Pericardium fibroblast (primary cell): ENCODE results near the gene VWCE. TPM values are rescaled to one million over a fixed set of nuclear protein-coding genes. Genes with fewer than 3 reads are reported as not detected.

Experiments
- total RNA-seq: library from RNA; depleted of rRNA; stranded (reverse); fragments of >200 nt; gene quantifications from 2 replicates; pipeline ENCODE4 v1.2.3, GENCODE V29; 2015

Gene VWCE
- total RNA-seq = 2.2 and 4.4 TPM in 2 replicates

GRCh38 chr11:61294717-61295595 lies at the start of gene VWCE:
TSS of gene VWCE (minus strand) at chr11:61295316. CDS start at chr11:61295037, 279 bp downstream.

GRCh38 chr11:61332797-61333549 lies 37.9 kb upstream of the VWCE start, which contains the start of the genes DDB1 and TKFC:
TSS of gene DDB1 (minus strand) at chr11:61333105. CDS start at chr11:61332968, 137 bp downstream.
TSS of gene TKFC (plus strand) at chr11:61333228. CDS start at chr11:61334729, 1,501 bp downstream.

GRCh38 chr11:61240875-61241274 lies 54.2 kb downstream of the VWCE start, which contains the start of gene PGA5:
TSS of gene PGA5 (plus strand) at chr11:61241175. CDS start at chr11:61241227, 52 bp downstream.

GRCh38 chr11:61222047-61222446 lies 73.1 kb downstream of the VWCE start, which contains the start of gene PGA4:
TSS of gene PGA4 (plus strand) at chr11:61222347. CDS start at chr11:61222401, 54 bp downstream.

Other genes starting within 250 kb of the VWCE start
- gene CD5, start 192.8 kb downstream of the VWCE start, total RNA-seq = not detected in 2 replicates
- 9.7 TPM in 2 replicates for gene VPS37C, start 133.9 kb downstream of the VWCE start, total RNA-seq
- gene PGA3, start 91.8 kb downstream of the VWCE start, total RNA-seq = not detected in 2 replicates
- not detected in 2 replicates for gene PGA4, start 73.0 kb downstream of the VWCE start, total RNA-seq
- not detected in 2 replicates for gene PGA5, start 54.1 kb downstream of the VWCE start, total RNA-seq
- 180 and 209 TPM in 2 replicates for gene DDB1, start 37.8 kb upstream of the VWCE start, total RNA-seq
- gene TKFC, start 37.9 kb upstream of the VWCE start, total RNA-seq = 27.8 and 30.3 TPM in 2 replicates
- gene CYB561A3, start 66.6 kb upstream of the VWCE start, total RNA-seq = 102 and 118 TPM in 2 replicates
- gene TMEM138, start 67.1 kb upstream of the VWCE start, total RNA-seq = 32.8 and 42.8 TPM in 2 replicates
- gene TMEM216, start 97.3 kb upstream of the VWCE start, total RNA-seq = 12.8 and 14.0 TPM in 2 replicates
- gene CPSF7, start 134.7 kb upstream of the VWCE start, total RNA-seq = 26.2 and 26.3 TPM in 2 replicates
- 38.5 and 67.4 TPM in 2 replicates for gene SDHAF2, start 134.8 kb upstream of the VWCE start, total RNA-seq
- not detected in 2 replicates for gene LRRC10B, start 213.4 kb upstream of the VWCE start, total RNA-seq